H1 (cell line): Measurements from ENCODE around the gene TINCR. TPM values are rescaled to one million over a fixed set of nuclear protein-coding genes. Genes with fewer than 3 reads are reported as not detected.

Experiments
- CTCF ChIA-PET: fragments of 300-600 bp; sonication (Branson Sonifier 250); formaldehyde crosslinking; loops from one replicate; lab custom pipeline; 2021; ENCODE audit not compliant: partially characterized antibody; lab: Charles Lee
- POLR2A ChIA-PET: fragments of 300-600 bp; sonication (Branson Sonifier 250); formaldehyde crosslinking; loops from one replicate; lab custom pipeline; 2021; ENCODE audit warnings: inconsistent platforms; ENCODE audit not compliant: partially characterized antibody; lab: Charles Lee
- DNase-seq, 2 experiments: peaks; one replicate each; pipeline versions ENCODE4 v3.0.0 to v3.0.0-alpha.2; 2010 to 2022; ENCODE audit warnings: low spot score in 2 of 2, low read depth in 1 of 2, mixed read lengths in 1 of 2
- FAIRE-seq: peaks from 2 replicates; lab custom pipeline; 2011; peaks lifted over from hg19 to GRCh38; lab: Jason Lieb, UNC
- H2AFZ ChIP-seq: 2 replicates; pipeline ENCODE4 v1.8.1; 2012; ENCODE audit warnings: low read length, inconsistent platforms
- H2AK5ac ChIP-seq: 2 replicates; pipeline ENCODE4 v1.6.1; 2013; ENCODE audit warnings: low read depth, low read length
- H2BK120ac ChIP-seq: replicated peaks from 2 replicates; pipeline ENCODE3; 2013; ENCODE audit warnings: low read depth, low read length, inconsistent platforms
- H2BK12ac ChIP-seq: 2 replicates; pipeline ENCODE4 v1.6.1; 2013; ENCODE audit warnings: low read depth, low read length
- H2BK15ac ChIP-seq: 2 replicates; pipeline ENCODE4 v1.6.1; 2013; ENCODE audit warnings: low read length
- H2BK20ac ChIP-seq: 2 replicates; pipeline ENCODE4 v1.6.1; 2013; ENCODE audit warnings: low read length
- H2BK5ac ChIP-seq: 2 replicates; pipeline ENCODE4 v1.6.1; 2013; ENCODE audit warnings: low read depth, low read length
- H3K14ac ChIP-seq: 2 replicates; pipeline ENCODE4 v1.6.1; 2013; ENCODE audit warnings: inconsistent platforms; ENCODE audit not compliant: insufficient read length
- H3K18ac ChIP-seq: 2 replicates; pipeline ENCODE4 v1.6.1; 2013; ENCODE audit warnings: low read length; ENCODE audit errors: extremely low read depth
- H3K23ac ChIP-seq: 2 replicates; pipeline ENCODE4 v1.6.1; 2013; ENCODE audit warnings: inconsistent platforms; ENCODE audit not compliant: insufficient read length
- H3K23me2 ChIP-seq: 2 replicates; pipeline ENCODE4 v1.6.1; 2013; ENCODE audit warnings: low read depth, low read length
- H3K27ac ChIP-seq: 2 replicates; pipeline ENCODE4 v1.6.1; 2011; ENCODE audit warnings: low read depth, low read length, inconsistent platforms
- H3K27me3 ChIP-seq, 4 experiments: replicated peaks in 1 of 4; 1 replicate in 1 of 4; 2 replicates in 3 of 4; pipeline versions ENCODE4 v1.6.1 to v1.8.1; 2011 to 2013; ENCODE audit warnings: low read length in 3 of 4, mild to moderate bottlenecking in 3 of 4, inconsistent platforms in 2 of 4, mixed read lengths in 2 of 4, moderate library complexity in 1 of 4; ENCODE audit not compliant: control insufficient read depth in 3 of 4, insufficient read depth in 3 of 4; ENCODE audit errors: extremely low read depth in 1 of 4
- H3K36me3 ChIP-seq, 4 experiments: 2 replicates each; pipeline versions ENCODE4 v1.6.1 to v1.8.1; 2011 to 2013; ENCODE audit warnings: mild to moderate bottlenecking in 4 of 4, low read length in 3 of 4, moderate library complexity in 2 of 4, control low read depth in 1 of 4, inconsistent platforms in 1 of 4; ENCODE audit not compliant: insufficient read depth in 4 of 4, control insufficient read depth in 2 of 4
- H3K4ac ChIP-seq: replicated peaks from 2 replicates; pipeline ENCODE3; 2013; ENCODE audit warnings: low read length, low read depth, mixed read lengths, inconsistent platforms; ENCODE audit not compliant: insufficient read length
- H3K4me1 ChIP-seq, 4 experiments: replicated peaks in 1 of 4; 1 replicate in 1 of 4; 2 replicates in 3 of 4; pipeline versions ENCODE4 v1.6.1 to v1.8.1; 2011 to 2013; ENCODE audit warnings: low read length in 3 of 4, inconsistent platforms in 2 of 4, mixed read lengths in 1 of 4; ENCODE audit not compliant: insufficient read depth in 4 of 4, control insufficient read depth in 3 of 4
- H3K4me2 ChIP-seq, 2 experiments: 2 replicates each; pipeline versions ENCODE4 v1.6.1 to v1.8.1; 2011 to 2013; ENCODE audit warnings: low read depth in 2 of 2, low read length in 2 of 2, control low read depth in 1 of 2, inconsistent platforms in 1 of 2, mild to moderate bottlenecking in 1 of 2; ENCODE audit not compliant: insufficient read depth in 1 of 2
- H3K4me3 ChIP-seq, 4 experiments: fragments of 200-600, 300-600 bp in 1 of 4; sonication (generic), shearing (Covaris generic), sonication (Bioruptor Twin) in 1 of 4; 2 replicates each; pipeline versions ENCODE4 v1.5.1 to v1.8.1; 2011 to 2016; ENCODE audit warnings: low read length in 4 of 4, low read depth in 3 of 4, control low read depth in 2 of 4, inconsistent platforms in 2 of 4, mild to moderate bottlenecking in 2 of 4, mixed read lengths in 1 of 4, moderate library complexity in 1 of 4; ENCODE audit not compliant: insufficient read depth in 2 of 4; ENCODE audit errors: extremely low read depth in 1 of 4
- H3K56ac ChIP-seq: replicated peaks from 2 replicates; pipeline ENCODE3; 2013; ENCODE audit warnings: low read depth, mild to moderate bottlenecking, mixed read lengths, low read length, inconsistent platforms; ENCODE audit not compliant: insufficient read length
- H3K79me1 ChIP-seq: 2 replicates; pipeline ENCODE4 v1.6.1; 2013; ENCODE audit warnings: low read depth, low read length, control low read depth
- H3K79me2 ChIP-seq, 2 experiments: 2 replicates each; pipeline versions ENCODE4 v1.6.1 to v1.8.1; 2012 to 2013; ENCODE audit warnings: low read length in 2 of 2, mild to moderate bottlenecking in 2 of 2, inconsistent platforms in 1 of 2; ENCODE audit not compliant: insufficient read depth in 2 of 2, control insufficient read depth in 1 of 2
- H3K9ac ChIP-seq, 4 experiments: replicated peaks in 1 of 4; 1 replicate in 1 of 4; 2 replicates in 3 of 4; pipeline versions ENCODE4 v1.6.1 to v1.8.1; 2011 to 2013; ENCODE audit warnings: low read depth in 3 of 4, low read length in 3 of 4, control low read depth in 2 of 4, mild to moderate bottlenecking in 2 of 4, moderate library complexity in 2 of 4, inconsistent platforms in 1 of 4; ENCODE audit errors: extremely low read depth in 1 of 4
- H3K9me3 ChIP-seq, 2 experiments: 2 replicates each; pipeline versions ENCODE4 v1.6.1 to v1.8.1; 2012 to 2013; ENCODE audit warnings: mild to moderate bottlenecking in 2 of 2, moderate library complexity in 2 of 2, control low read depth in 1 of 2, inconsistent platforms in 1 of 2, low read depth in 1 of 2, low read length in 1 of 2, mixed read lengths in 1 of 2; ENCODE audit not compliant: insufficient read depth in 2 of 2
- H4K20me1 ChIP-seq, 2 experiments: replicated peaks in 1 of 2; 2 replicates each; pipeline versions ENCODE3 to v1.8.1; 2011 to 2013; ENCODE audit warnings: inconsistent platforms in 2 of 2, low read length in 2 of 2, mild to moderate bottlenecking in 1 of 2; ENCODE audit not compliant: insufficient read depth in 2 of 2, control insufficient read depth in 1 of 2
- H4K5ac ChIP-seq: 2 replicates; pipeline ENCODE4 v1.6.1; 2013; ENCODE audit warnings: low read length, low read depth, mixed read lengths, inconsistent platforms; ENCODE audit not compliant: insufficient read length
- H4K8ac ChIP-seq: 2 replicates; pipeline ENCODE4 v1.8.0; 2013; ENCODE audit warnings: mild to moderate bottlenecking, moderate library complexity, low read length, inconsistent platforms; ENCODE audit not compliant: insufficient read depth; ENCODE audit errors: extremely low read depth
- H4K91ac ChIP-seq: replicated peaks from 2 replicates; pipeline ENCODE3; 2013; ENCODE audit warnings: low read length, mixed read lengths, inconsistent platforms; ENCODE audit not compliant: insufficient read length
- E2F6 ChIP-seq: IDR thresholded peaks from 2 replicates; pipeline ENCODE4 v1.6.1; 2012; ENCODE audit warnings: inconsistent platforms
- JUND ChIP-seq: IDR thresholded peaks from 2 replicates; pipeline ENCODE4 v1.6.1; 2011; ENCODE audit warnings: mild to moderate bottlenecking, improper control_type of control experiment, low read length
- KDM1A ChIP-seq: fragments of 200-600, 300-600 bp; sonication (generic); IDR thresholded peaks from 2 replicates; pipeline ENCODE4 v1.7.1; 2016; ENCODE audit warnings: mild to moderate bottlenecking, low read length, borderline replicate concordance
- WGBS, 2 experiments: shearing (Covaris generic) in 1 of 2; methylation state at CpG; one replicate each; pipeline versions ENCODE4 v1.1.6 to v1.1.7; 2013 to 2015; ENCODE audit warnings: low lambda C conversion rate in 2 of 2, mixed read lengths in 2 of 2, inconsistent platforms in 1 of 2, low coverage in 1 of 2, missing lambda C conversion rate in 1 of 2; ENCODE audit not compliant: insufficient replicate concordance in 2 of 2, insufficient coverage in 1 of 2, insufficient read length in 1 of 2; ENCODE audit errors: extremely low coverage in 1 of 2, missing lambda C conversion rate in 1 of 2; 5-methylcytosine and 5-hydroxymethylcytosine counted together
- polyA plus RNA-seq, 7 experiments: library from polyadenylated mRNA; depleted of rRNA in 3 of 7; stranded (reverse) in 5 of 7; unstranded in 2 of 7; fragments of >200 nt in 5 of 7; fragments of 200-250 nt in 2 of 7; gene quantifications; 1 replicate in 5 of 7; 2 replicates in 1 of 7; 4 replicates in 1 of 7; pipeline versions ENCODE4 v1.2.1 to v1.2.3, GENCODE V29; 2011 to 2013; ENCODE audit warnings: missing spikeins in 2 of 7, mixed read lengths in 2 of 7
- total RNA-seq: library from RNA; stranded (reverse); fragmentation: NEBNext Ultra II Directional; extraction: Animal tissue kit (Norgen Biotek cat#: 25700); gene quantifications from 2 replicates; pipeline ENCODE4 v1.2.1, GENCODE V29; 2021

Gene TINCR
- total and polyA plus RNA-seq, 2 of the 8 experiments (the other 6 are each of a cell fraction or from before 2014, with no cell fraction given): 0.52 to 1.4 TPM

GRCh38 chr19:5545051-5545450, 22.7 kb downstream of the TINCR start:
- Histone ChIP-seq H3K14ac (no peak overlapping the region), H3K27ac (no peak overlapping the region), H3K79me2 (no peaks in the 10 kb centered on the region), H3K27me3 (no peaks in the 10 kb centered on the region; a peak in 1 of 7 replicates), H4K91ac (no peak overlapping the region), H2AK5ac (no peak overlapping the region), H2BK15ac (no peak overlapping the region), H2BK120ac (no peak overlapping the region), H3K79me1 (no peaks in the 10 kb centered on the region), H3K9me3 (no peaks in the 10 kb centered on the region), H2BK20ac (no peak overlapping the region), H3K18ac (no peak overlapping the region), H2BK12ac (no peak overlapping the region), H4K5ac (no peak overlapping the region), H3K4me2 (no peak overlapping the region), H3K4me3 (no peak overlapping the region), H4K8ac (no peak overlapping the region; the same call in 1 of the 2 replicates), H3K23me2 (no peaks in the 10 kb centered on the region), H3K4me1 (no peaks in the 10 kb centered on the region; a peak in 1 of 7 replicates), H2AFZ (no peak overlapping the region), H4K20me1 (peaks cover 0 to 2% of the 10 kb centered on the region in 2 experiments), H3K36me3 (no peaks in the 10 kb centered on the region), H3K56ac (no peak overlapping the region), H2BK5ac (no peak overlapping the region), H3K23ac (no peak overlapping the region), H3K9ac (no peak overlapping the region), H3K4ac (no peak overlapping the region)
- 83% methylated on average over 5 of the region's 5 CpGs; no CpG with 5 or more reads in 1 of the 2 experiments for WGBS, 2 experiments
- DNase-seq: no peak
- CTCF ChIA-PET: interaction anchor here (0.6 to 16.7 kb wide), 4 partner anchors 11 to 80 kb away, joined by 3 to 206 read pairs (median 4); no protein-coding TSS in a partner anchor
- POLR2A ChIA-PET: no interaction called here
- no peak for FAIRE-seq
- TF ChIP-seq JUND (no peak), E2F6 (no peak), KDM1A (peak; percentile 68; the same call in 1 of the 2 replicates)
